GM21367 (cell line): Measurements from ENCODE around the gene TFPI.
"Not testable (repeated sequence)": the region's sequence is repeated elsewhere in the genome, so short reads cannot be mapped to it uniquely, and the experiment has no call there.

ENCODE experiments used
- ATAC-seq: cut with Tn5 transposase; IDR thresholded peaks from one replicate; pipeline ENCODE4 v1.9.1; 2021; ENCODE audit not compliant: unreplicated experiment

Gene TFPI

DNA sequence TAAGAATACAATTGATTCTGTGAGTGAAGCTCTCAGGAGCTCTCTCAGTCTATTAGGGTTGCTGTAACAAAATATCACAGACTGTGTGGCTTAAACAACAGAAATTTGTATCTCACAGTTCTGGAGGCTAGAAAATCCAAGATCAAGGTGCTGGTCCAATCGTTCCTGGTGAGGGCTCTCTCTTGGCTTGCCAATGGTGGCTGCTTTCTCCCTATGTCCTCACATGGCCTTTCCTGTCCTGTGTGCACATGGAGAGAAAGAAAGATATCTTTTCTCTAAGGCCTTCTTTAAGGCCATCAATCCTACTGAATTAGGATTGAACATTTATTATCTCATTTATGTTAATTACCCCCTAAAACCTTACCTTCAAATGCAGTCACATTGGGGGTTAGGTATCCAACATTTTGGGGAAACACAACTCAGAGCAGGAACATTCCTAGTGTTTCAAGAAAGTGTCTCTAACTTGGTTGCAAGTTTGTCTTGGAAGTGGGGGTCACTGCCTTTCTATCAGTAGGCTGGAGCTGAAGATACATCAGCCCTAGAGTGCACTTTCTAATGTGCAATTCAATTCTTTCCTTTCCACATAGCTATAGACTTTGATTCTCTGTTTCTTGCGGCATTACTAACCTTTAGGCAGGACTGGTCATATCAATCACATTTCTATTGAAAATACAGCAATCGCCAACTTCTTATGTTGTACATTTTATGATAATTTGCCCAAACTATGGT lies 24.8 kb downstream of the TFPI start:
- no peak for ATAC-seq

DNA sequence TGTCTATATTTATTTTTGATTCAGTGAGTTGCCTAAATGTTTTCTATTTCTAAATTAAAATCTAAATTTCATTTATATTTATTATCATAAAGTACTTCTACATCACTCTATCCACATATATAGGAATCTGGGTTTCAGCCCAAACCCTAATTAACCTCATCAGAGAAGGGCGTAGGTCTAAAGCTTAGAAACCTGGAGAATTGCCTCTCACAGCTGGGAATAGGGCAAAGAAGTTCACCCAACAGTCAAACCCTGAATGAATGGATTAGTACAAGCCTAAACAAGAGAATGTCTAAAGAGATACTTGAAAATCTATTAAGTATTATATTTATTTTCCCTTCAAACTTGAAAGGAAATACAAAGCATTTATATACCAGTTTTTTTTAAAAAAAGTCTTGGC lies 26.2 kb downstream of the TFPI start:
- ATAC-seq, result no peak

- ATAC-seq, result no peak
Observed at GRCh38 chr2:187527262-187527661, 27.0 kb downstream of the TFPI start.

DNA sequence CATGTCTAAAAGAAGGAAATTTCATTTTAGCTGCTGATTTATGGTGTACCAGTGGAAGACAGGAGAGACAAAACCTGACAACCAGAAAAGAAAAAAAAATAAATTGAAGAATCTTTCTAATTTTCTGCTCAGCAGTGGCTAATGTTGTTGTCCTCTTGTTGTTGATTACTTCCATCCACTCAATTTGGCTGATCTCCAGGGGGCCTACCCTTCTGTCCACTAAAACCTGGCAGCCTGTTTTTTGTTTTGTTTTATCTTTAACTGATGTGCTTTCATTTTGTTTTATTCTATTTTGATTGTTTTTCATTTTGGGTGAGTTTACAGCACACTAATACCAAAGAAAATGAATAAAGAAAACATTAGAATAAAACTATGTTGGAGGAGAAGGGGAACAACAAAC lies 27.4 kb downstream of the TFPI start:
- ATAC-seq, result no peak

GRCh38 chr2:187525163-187525900 lies 28.9 kb downstream of the TFPI start:
- ATAC-seq, result no peak

DNA sequence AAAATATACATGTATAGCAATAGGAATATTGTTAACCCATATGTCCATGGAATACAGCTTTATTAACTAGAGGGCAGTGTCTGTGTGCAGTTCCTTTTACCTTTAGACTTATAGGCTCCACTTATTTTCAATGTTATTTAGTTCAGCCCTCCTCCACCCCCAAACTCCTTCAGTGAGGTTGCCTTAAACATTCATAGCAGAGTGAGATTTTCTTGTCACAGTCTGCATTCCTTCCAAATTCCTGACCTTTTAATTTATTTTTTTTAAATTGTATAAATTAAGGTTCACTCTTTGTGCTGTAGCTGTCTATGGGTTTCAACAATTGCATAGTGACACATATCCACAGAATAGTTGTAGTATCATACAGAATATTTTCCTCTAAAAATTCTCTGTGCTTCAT lies 30.9 kb downstream of the TFPI start:
- ATAC-seq, result no peak

GRCh38 chr2:187520121-187520624 lies 34.1 kb downstream of the TFPI start:
- ATAC-seq, result no peak

GRCh38 chr2:187519419-187520120 lies 34.7 kb downstream of the TFPI start:
- no peak for ATAC-seq

GRCh38 chr2:187517750-187518361 lies 36.4 kb downstream of the TFPI start:
- ATAC-seq, result not testable (repeated sequence)

- not testable (repeated sequence) for ATAC-seq
Observed at GRCh38 chr2:187516630-187517510, 37.4 kb downstream of the TFPI start.

DNA sequence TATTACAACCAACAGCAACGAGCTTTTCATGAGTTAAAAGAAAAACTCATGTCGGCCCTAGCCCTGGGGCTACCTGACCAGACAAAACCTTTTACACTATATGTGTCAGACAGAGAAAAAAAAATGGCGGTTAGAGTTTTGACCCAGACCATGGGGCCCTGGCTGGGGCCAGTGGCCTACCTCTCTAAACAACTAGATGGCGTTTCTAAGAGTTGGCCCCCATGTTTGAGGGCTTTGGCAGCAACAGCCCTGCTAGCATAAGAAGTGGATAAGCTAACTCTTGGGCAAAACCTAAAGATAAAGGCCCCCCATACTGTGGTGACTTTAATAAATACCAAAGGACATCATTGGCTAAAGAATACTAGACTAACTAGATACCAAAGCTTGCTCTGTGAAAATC lies 39.3 kb downstream of the TFPI start:
- no peak for ATAC-seq

- not testable (repeated sequence) for ATAC-seq
Observed at GRCh38 chr2:187514235-187514829, 39.9 kb downstream of the TFPI start.

DNA sequence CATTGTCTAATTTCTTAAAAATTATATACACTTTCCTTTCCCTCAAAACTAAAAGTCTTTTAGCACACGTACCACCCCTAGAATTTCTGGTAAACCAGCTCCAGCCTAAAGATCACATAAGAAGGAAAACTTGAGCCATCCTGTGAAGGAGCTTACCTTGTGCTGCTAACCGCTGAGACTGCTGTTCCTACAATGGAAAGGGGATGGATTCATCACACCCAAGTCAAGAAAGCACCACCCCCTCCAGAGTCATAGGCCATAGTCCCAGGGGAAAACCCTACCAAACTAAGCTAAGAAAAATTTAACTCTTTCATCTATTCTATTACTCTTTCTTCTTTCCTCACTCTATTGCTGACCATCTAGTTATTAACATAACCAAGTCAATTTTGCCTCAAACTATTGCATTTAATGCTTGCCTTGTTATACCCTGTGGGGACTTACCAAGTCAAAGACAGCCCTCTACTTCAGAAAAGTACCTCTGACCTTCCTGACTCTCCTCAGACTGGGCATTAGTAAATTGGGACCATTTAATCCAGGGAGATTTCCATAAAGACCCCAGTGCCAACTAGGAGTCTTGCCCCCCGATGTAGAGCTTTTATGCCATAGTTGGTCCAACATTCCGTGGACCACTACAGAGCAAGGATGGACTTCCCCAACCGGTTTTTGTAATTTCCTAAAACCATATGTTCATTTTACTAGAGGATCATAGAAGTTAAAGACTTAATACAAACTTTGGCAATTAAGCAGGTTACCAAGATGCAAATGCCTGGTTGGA lies 40.6 kb downstream of the TFPI start:
- not testable (repeated sequence) for ATAC-seq

GRCh38 chr2:187511356-187512315 lies 42.6 kb downstream of the TFPI start:
- ATAC-seq, result no peak

DNA sequence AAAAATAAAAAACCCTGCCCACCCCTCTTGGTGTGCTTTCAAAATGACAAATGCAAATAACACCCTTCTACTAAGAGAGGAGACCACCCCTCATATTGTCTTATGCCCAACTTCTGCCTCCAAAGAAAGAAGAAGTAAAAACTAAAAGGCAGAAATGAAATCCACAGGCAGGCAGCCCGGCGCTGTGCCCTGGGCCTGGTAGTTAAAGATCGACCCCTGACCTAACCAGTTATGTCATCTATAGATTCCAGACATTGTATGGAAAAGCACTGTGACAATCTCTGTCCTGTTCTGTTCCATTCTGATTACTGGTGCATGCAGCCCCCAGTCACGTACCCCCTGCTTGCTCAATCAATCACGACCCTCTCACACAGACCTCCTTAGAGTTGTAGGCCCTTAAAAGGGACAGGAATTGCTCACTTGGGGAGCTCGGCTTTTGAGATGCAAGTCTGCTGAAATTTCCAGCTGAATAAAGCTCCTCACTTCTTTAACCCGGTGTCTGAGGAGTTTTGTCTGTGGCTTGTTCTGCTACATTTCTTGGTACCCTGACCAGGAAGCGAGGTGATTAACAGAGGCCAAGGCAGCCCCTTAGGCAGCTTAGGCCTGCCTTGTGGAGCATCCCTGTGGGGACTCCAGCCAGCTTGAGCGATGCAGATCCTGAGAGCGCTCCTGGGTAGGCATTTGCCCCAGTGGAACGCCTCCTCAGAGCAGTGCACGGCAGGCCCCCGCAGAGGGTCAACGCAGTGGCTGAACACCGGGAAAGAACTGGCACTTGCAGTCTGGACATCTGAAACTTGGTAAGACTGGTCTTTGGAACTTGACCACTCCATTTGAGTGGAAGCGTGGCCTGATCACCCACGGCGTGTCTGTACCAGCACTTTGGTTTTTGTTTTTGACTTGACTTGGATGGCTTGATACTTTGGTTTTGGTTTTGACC lies 43.5 kb downstream of the TFPI start:
- not testable (repeated sequence) for ATAC-seq

- ATAC-seq, result no peak
Observed at GRCh38 chr2:187509667-187510417, 44.4 kb downstream of the TFPI start.
